Pons (tissue), 1 donor: ENCODE data around the gene ACTN1.
"Not testable (repeated sequence)": the region's sequence is repeated elsewhere in the genome, so short reads cannot be mapped to it uniquely, and the experiment has no call there.

Experiments used
- DNase-seq: peaks from one replicate; pipeline ENCODE4 v3.0.0-alpha.2; 2016; ENCODE audit warnings: low spot score

Gene ACTN1

GRCh38 chr14:68979021-68979721, at the start of gene ACTN1:
TSS of gene ACTN1 (minus strand) at chr14:68979302. CDS start at chr14:68979056, 246 bp downstream.
- DNase-seq: peak; percentile 72

GRCh38 chr14:69027242-69027913, 48.3 kb upstream of the ACTN1 start:
- DNase-seq: no peak

GRCh38 chr14:69023035-69023434, 43.9 kb upstream of the ACTN1 start:
- no peak for DNase-seq

DNA sequence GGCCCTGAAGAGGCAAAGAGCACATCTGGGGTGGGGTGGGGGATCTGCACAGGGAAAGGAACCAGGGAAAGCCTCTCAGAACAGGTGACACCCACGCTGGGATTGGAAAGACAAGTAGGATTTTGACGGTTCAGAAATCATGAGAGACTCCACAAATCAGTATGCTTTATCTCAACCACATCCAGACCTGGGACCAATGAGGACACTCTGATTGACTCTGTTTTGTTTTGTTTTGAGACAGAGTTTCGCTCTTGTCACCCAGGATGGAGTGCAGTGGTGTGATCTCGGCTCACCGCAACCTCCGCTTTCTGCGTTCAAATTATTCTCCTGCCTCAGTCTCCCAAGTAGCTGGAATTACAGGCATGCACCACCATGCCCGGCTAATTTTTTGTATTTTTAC, 43.0 kb upstream of the ACTN1 start:
- DNase-seq: not testable (repeated sequence)

GRCh38 chr14:69017706-69018105, 38.6 kb upstream of the ACTN1 start:
- DNase-seq: no peak

GRCh38 chr14:69014829-69015259, 35.7 kb upstream of the ACTN1 start:
- no peak for DNase-seq

DNA sequence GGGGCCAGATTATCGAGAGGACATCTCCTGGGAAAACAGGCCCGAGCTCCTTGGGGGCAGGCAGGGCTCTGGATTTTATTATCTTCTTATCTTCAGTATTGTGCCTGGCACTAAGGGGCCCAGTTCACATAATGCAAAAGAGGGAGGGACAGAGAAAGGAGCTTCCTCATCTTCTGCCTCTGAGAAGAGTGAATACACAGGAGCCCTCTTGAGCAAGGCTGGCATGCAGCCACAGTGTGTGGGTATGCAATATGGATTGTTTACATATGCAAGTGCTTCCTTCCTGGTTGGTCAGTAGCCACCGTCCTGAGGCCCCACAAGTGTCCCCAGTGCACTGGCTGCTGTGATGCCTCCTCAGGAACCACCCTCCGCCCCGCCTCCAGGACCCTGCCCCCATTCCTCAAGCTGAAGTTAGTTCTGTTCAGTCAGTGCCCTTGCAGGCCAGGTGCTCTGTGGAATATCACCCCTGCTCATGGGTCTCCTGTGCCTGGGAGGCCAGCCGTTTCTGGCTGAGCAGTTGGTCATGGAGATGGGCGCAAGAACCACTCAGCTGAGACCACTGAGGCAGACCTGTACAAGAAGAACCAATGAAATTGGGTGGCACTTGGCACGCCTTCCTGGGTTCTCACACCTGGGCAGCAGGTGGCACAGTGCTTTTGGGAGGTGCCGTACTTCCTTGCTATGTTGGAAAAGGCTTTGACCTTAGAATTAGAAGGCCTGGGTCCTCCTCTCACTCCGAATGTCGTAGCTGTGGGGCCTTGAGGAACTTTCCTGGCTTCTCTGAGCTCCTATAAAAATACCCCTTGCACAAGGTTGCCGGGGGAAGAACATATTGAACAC, 35.1 kb upstream of the ACTN1 start:
- no peak for DNase-seq

- DNase-seq: no peak
Measured at GRCh38 chr14:69012256-69012953, 33.3 kb upstream of the ACTN1 start.

DNA sequence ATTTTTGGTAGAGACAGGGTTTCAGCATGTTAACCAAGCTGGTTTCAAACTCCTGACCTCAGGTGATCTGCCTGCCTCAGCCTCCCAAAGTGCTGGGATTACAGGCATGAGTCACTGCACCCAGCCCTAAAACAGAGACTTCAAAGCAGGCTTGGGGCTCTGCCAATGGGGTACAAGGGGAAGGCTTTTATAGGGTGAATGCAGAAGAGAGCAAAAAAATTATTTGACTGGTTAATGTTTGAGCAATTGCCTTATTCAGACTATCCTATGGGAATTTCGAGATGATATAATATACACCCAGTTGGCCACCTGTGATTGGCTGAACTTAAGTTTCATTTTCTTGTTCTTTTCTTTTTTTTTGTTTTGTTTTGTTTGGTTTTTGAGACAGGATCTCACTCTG, 31.5 kb upstream of the ACTN1 start:
- DNase-seq: no peak

DNA sequence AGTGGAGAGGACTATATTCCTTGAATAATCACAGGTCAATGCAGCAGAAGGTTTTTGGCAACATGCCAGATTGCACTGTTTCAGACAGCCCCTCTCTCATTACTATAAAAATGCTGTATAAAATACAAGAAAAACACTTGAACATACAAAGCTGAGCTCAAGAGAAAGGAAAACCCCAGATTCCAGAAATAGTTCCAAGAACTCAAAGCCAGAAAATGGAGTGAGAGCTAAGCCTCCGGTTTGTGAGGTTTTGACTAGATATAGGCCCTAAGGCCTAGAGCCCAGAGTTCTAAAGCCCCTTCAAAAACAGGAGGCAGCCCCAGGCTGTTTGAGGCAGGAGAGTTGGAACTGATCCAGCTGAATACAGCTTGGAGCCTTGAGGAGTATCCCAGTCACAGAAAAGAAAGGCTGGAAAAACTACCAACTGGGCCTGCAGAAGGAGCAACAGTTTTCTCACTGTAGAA, 29.4 kb upstream of the ACTN1 start:
- DNase-seq: no peak

DNA sequence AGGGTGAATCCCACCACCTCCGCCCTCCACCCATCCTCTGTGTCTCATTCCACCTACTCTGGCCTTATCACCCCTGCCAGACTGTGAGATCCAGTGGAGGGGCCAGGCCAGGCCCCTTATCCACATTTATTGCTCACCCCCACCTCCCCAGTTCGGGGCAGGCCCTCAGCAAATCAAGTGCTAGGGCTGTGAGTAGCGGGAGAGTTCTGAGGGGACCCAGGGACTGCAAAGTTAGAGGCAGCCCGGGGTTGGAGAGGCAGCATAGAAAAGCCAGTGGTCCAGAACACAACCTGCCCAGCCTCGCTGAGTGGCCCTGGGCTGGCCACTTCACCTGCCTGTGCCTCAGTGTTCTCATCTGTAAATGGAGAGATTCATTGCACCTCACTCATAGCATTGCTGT, 27.2 kb upstream of the ACTN1 start:
- DNase-seq: no peak

DNA sequence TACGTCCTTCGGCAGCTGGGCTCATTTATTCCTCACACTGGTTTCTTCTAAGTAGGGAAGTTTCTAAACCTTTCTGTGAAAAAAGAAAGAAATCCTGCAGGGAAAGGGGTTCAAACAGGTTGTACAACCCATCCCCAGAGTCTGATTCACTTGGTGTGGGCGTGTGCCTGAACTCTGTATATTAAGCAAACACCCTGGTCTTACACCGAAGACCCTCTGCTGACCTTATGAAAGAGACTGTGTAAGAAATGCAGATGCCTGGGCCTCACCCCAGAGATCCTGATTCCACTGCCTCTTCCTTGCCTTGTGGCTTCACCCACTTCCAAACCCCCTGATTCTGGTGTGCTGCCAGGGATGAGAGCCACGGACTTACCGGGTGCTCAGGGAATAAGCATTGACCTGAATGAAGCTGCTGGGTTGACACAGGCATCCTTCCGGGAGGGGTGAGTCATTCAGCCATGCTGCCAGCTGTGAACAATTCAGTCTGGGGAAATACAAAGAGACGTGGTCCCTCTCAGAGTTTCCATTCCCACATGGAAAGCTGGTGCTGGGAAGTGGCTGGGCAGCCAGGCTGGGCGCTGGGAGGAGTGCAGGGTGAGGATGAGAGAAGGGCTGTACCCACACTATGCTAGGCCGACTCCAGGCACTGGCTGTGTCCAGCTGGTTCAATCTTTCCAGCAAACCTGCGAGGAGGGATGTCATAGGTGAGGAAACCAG, 26.5 kb upstream of the ACTN1 start:
- DNase-seq: no peak

- no peak for DNase-seq
Measured at GRCh38 chr14:69004731-69005431, 25.8 kb upstream of the ACTN1 start.

DNA sequence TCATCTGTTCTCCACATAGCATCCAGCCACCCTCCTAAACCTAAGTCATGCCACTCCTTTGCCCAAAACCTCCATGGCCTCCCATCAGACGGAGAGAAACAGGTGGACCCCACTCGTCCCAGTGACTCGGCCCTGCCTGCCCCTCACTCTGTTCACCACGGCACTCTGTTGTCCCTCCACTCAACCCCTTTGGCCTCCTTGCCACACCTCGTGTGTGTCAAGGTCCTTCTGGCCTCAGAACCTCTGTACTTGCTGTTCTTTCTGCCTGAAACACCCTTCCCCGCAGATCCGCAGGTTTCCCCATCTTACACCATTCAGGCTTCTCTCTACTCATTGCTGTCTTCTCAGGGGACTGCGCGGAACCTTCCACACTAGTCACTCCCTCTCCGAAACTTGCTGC, 24.5 kb upstream of the ACTN1 start:
- no peak for DNase-seq

GRCh38 chr14:69002069-69002468, 23.0 kb upstream of the ACTN1 start:
- no peak for DNase-seq

DNA sequence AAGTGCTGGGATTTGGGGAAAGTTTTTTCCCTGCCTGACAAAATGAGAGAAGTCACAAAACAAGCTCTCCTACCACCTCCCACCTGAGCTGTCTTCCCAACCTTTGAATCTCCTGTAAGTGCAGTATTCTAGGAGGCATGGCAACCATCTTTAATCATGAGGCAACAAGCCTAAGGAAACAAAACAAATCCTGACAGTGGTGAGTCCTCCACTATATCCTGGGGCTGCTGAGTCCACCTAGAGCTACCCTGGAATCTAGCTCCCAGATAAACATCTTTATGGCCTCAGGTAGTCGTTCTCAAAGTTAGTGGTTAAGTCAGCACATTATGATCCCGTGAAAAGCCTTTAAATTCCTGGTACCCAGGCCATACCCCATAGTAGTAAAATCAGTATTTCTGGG, 22.3 kb upstream of the ACTN1 start:
- DNase-seq: no peak

GRCh38 chr14:68998062-68998461, 19.0 kb upstream of the ACTN1 start:
- DNase-seq: no peak

GRCh38 chr14:68995731-68996130, 16.6 kb upstream of the ACTN1 start:
- DNase-seq: no peak

GRCh38 chr14:68994056-68994455, 15.0 kb upstream of the ACTN1 start:
- DNase-seq: no peak

GRCh38 chr14:68987653-68988036, 8.5 kb upstream of the ACTN1 start:
- no peak for DNase-seq
